Measurements from ENCODE around the gene PGM5. TPM values are rescaled to one million over a fixed set of nuclear protein-coding genes. Genes with fewer than 3 reads are reported as not detected.

The PGM5 gene
- total RNA-seq, 1 experiment from 2014 or later: not detected

- Histone ChIP-seq H3K36me3 (ENCODE audit: insufficient read depth, low read length, poor library complexity, severe bottlenecking) (no peaks in the 10 kb centered on the region), H3K27me3 (replicated peaks; ENCODE audit: insufficient read depth, low read depth, low read length, poor library complexity) (peaks cover 3% of the 10 kb centered on the region), H3K27ac (ENCODE audit: low read depth, low read length, poor library complexity, severe bottlenecking) (no peak overlapping the region), H3K4me1 (ENCODE audit: insufficient read depth, low read length, poor library complexity, severe bottlenecking) (no peaks in the 10 kb centered on the region), H3K4me3 (ENCODE audit: low read depth, low read length, poor library complexity, severe bottlenecking) (no peak overlapping the region), H3K9me3 (ENCODE audit: low read depth, low read length, poor library complexity, severe bottlenecking) (no peaks in the 10 kb centered on the region)
- CTCF ChIA-PET: no interaction called here
- no peak for TF ChIP-seq EZH2 (IDR thresholded peaks at IDR 0.05; ENCODE audit: borderline replicate concordance, low read depth, low read length, poor library complexity, severe bottlenecking)
- TF ChIP-seq, protein P1, sequence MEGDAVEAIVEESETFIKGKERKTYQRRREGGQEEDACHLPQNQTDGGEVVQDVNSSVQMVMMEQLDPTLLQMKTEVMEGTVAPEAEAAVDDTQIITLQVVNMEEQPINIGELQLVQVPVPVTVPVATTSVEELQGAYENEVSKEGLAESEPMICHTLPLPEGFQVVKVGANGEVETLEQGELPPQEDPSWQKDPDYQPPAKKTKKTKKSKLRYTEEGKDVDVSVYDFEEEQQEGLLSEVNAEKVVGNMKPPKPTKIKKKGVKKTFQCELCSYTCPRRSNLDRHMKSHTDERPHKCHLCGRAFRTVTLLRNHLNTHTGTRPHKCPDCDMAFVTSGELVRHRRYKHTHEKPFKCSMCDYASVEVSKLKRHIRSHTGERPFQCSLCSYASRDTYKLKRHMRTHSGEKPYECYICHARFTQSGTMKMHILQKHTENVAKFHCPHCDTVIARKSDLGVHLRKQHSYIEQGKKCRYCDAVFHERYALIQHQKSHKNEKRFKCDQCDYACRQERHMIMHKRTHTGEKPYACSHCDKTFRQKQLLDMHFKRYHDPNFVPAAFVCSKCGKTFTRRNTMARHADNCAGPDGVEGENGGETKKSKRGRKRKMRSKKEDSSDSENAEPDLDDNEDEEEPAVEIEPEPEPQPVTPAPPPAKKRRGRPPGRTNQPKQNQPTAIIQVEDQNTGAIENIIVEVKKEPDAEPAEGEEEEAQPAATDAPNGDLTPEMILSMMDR (conservative IDR thresholded peaks at IDR 0.05; ENCODE audit: low read depth, low read length): no peak
- BruUV-seq (replicated peaks): no TSS peak
- no peak for DNase-seq (ENCODE audit: low spot score)
- intact Hi-C loops (cut with micrococcal nuclease; ENCODE audit: unreplicated experiment): no loop called here
- POLR2A ChIA-PET (ENCODE audit: low non-redundant PET): no interaction called here
Observed at GRCh38 chr9:68541568-68541967, 185.2 kb downstream of the PGM5 start.

- H3K36me3 ChIP-seq (ENCODE audit: insufficient read depth, low read length, poor library complexity, severe bottlenecking): no peaks in the 10 kb centered on the region
- intact Hi-C loops (cut with micrococcal nuclease; ENCODE audit: unreplicated experiment): no loop called here
- no peak for TF ChIP-seq EZH2 (IDR thresholded peaks at IDR 0.05; ENCODE audit: borderline replicate concordance, low read depth, low read length, poor library complexity, severe bottlenecking)
- TF ChIP-seq, protein P1 (conservative IDR thresholded peaks at IDR 0.05; ENCODE audit: low read depth, low read length): no peak
- H3K27ac ChIP-seq (ENCODE audit: low read depth, low read length, poor library complexity, severe bottlenecking): no peak overlapping the region
- POLR2A ChIA-PET (ENCODE audit: low non-redundant PET): no interaction called here
- H3K27me3 ChIP-seq (replicated peaks; ENCODE audit: insufficient read depth, low read depth, low read length, poor library complexity): peaks cover 8% of the 10 kb centered on the region
- H3K9me3 ChIP-seq (ENCODE audit: low read depth, low read length, poor library complexity, severe bottlenecking): no peaks in the 10 kb centered on the region
- DNase-seq (ENCODE audit: low spot score): no peak
- H3K4me3 ChIP-seq (ENCODE audit: low read depth, low read length, poor library complexity, severe bottlenecking): no peak overlapping the region
- CTCF ChIA-PET: no interaction called here
- BruUV-seq (replicated peaks): no TSS peak
- H3K4me1 ChIP-seq (ENCODE audit: insufficient read depth, low read length, poor library complexity, severe bottlenecking): no peaks in the 10 kb centered on the region
Observed at GRCh38 chr9:68545033-68545705, 188.8 kb downstream of the PGM5 start.

DNA sequence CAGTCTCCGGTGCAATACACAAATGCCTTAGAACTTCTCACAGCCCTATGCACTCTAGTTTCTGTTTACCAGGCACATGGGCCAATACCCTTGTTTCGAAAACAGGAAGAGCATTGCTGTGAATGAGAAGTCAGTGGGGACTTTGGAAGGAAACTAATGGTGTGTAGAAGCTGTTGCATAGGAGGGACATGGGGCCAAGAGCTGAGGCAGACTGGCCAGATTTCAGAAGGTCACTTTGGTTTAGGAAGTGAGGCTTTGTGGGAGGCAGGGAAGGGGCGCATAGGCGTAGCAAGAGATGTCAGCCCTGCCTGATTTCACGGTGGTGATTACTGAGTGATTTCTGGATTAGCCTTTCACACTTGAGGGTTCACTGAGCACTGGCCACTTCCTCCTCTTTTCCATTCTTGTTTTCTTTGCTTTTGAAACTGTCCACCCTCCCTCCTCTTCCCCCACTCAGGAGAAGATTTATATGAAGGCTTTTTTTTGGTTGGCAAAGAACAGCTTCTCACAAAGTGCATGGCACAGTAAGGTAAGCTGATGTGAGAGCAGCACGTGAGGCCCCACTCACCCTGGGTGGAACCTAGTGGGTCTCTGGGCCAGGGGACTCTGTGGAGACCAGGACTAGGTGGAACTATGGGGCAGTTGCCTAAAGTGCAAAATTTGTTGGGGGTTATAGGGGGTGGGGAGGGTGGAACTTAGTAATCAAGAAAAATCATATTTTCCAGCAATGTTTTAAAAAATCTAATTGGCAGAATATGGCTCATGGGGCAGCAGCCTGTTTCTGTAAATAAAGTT is 190.4 kb downstream of the PGM5 start:
- Histone ChIP-seq H3K9me3 (ENCODE audit: low read depth, low read length, poor library complexity, severe bottlenecking) (no peaks in the 10 kb centered on the region), H3K4me1 (ENCODE audit: insufficient read depth, low read length, poor library complexity, severe bottlenecking) (no peaks in the 10 kb centered on the region), H3K27me3 (replicated peaks; ENCODE audit: insufficient read depth, low read depth, low read length, poor library complexity) (peaks cover 16% of the 10 kb centered on the region), H3K4me3 (ENCODE audit: low read depth, low read length, poor library complexity, severe bottlenecking) (no peak overlapping the region), H3K27ac (ENCODE audit: low read depth, low read length, poor library complexity, severe bottlenecking) (no peak overlapping the region), H3K36me3 (ENCODE audit: insufficient read depth, low read length, poor library complexity, severe bottlenecking) (no peaks in the 10 kb centered on the region)
- CTCF ChIA-PET: no interaction called here
- POLR2A ChIA-PET (ENCODE audit: low non-redundant PET): no interaction called here
- BruUV-seq (replicated peaks): no TSS peak
- intact Hi-C loops (cut with micrococcal nuclease; ENCODE audit: unreplicated experiment): no loop called here
- TF ChIP-seq EZH2 (IDR thresholded peaks at IDR 0.05; ENCODE audit: borderline replicate concordance, low read depth, low read length, poor library complexity, severe bottlenecking): no peak
- TF ChIP-seq, protein P1 (conservative IDR thresholded peaks at IDR 0.05; ENCODE audit: low read depth, low read length): no peak
- DNase-seq (ENCODE audit: low spot score): no peak

Measured in A673 (cell line).